Vagina (tissue), 2 donors: Measurements from ENCODE around the gene UBR3. TPM values are rescaled to one million over a fixed set of nuclear protein-coding genes. Genes with fewer than 3 reads are reported as not detected.
"Not testable (repeated sequence)": the region's sequence is repeated elsewhere in the genome, so short reads cannot be mapped to it uniquely, and the experiment has no call there.

ENCODE experiments used
- DNase-seq, 2 donors: peaks; one replicate each; pipeline ENCODE4 v3.0.0-alpha.2; 2017; ENCODE audit errors: extremely low spot score in 2 of 2
- H3K27ac ChIP-seq: fragments of 200-600 bp; sonication (generic); one replicate; pipeline ENCODE4 v1.5.1; 2019
- H3K27me3 ChIP-seq: fragments of 200-600 bp; sonication (generic); one replicate; pipeline ENCODE4 v1.5.1; 2019
- H3K36me3 ChIP-seq, 2 donors: fragments of 200-600 bp; sonication (generic); one replicate each; pipeline ENCODE4 v1.5.1; 2017 to 2019
- H3K4me1 ChIP-seq: fragments of 200-600 bp; sonication (generic); one replicate; pipeline ENCODE4 v1.5.1; 2019
- H3K4me3 ChIP-seq, 2 donors: fragments of 200-600 bp; sonication (generic); 1 replicate in 1 of 2; 2 replicates in 1 of 2; pipeline ENCODE4 v1.5.1; 2016 to 2019
- H3K9me3 ChIP-seq: fragments of 200-600 bp; sonication (generic); one replicate; pipeline ENCODE4 v1.5.1; 2019
- POLR2A ChIP-seq, 2 donors: fragments of 450-650 bp; IDR thresholded peaks; one replicate each; pipeline ENCODE4 v1.6.1; 2017; ENCODE audit warnings: antibody characterized with exemption in 2 of 2, mild to moderate bottlenecking in 2 of 2, moderate library complexity in 2 of 2
- POLR2AphosphoS5 ChIP-seq, 2 donors: sonication (generic); formaldehyde crosslinking; IDR thresholded peaks; one replicate each; pipeline ENCODE4 v1.9.0; 2017; ENCODE audit warnings: antibody characterized with exemption in 2 of 2, mild to moderate bottlenecking in 2 of 2, low read depth in 1 of 2; ENCODE audit not compliant: insufficient read depth in 1 of 2
- intact Hi-C: fragments of 100-400 bp; cut with DNase I; formaldehyde crosslinking; loops from one replicate; pipeline ENCODE4 v1.15.1; 2023
- total RNA-seq: library from RNA; depleted of rRNA; stranded (reverse); fragments of >200 nt; gene quantifications from one replicate; pipeline ENCODE4 v1.2.3, GENCODE V29; 2016
- TF ChIP-seq, protein P1 (sequence below), 3 experiments: fragments of 450-650 bp in 2 of 3; fragments of 200-600 bp in 1 of 3; sonication (generic) in 1 of 3; IDR thresholded peaks; one replicate each; pipeline ENCODE4 v1.5.1; 2017 to 2019; ENCODE audit warnings: antibody characterized with exemption in 3 of 3, mild to moderate bottlenecking in 2 of 3, moderate library complexity in 2 of 3

Gene UBR3
- total RNA-seq, 1 donor from 2014 or later: 59.2 TPM

DNA sequence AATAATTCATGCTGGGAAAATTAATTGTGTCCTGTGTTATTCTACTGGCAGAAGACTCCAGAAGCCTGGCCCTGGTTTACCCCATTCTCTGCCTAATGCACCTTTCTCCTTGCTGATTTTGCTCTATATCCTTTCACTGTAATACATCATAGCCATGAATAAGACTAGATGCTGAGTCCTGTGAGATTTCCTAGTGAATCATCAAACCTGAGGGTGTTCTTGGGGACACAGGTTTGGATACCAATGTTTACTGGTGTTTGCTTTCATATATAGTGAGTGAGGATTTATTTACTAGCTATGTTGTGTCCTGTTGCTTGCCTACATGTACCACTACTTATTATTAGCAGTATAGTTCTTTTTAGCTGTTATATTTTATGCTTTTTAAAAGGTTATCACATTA lies 9.0 kb upstream of the UBR3 start:
- Histone ChIP-seq H3K27me3 (no peaks in the 10 kb centered on the region), H3K36me3 (peaks cover 0 to 39% of the 10 kb centered on the region in 2 donors), H3K4me3 (no peak overlapping the region)

DNA sequence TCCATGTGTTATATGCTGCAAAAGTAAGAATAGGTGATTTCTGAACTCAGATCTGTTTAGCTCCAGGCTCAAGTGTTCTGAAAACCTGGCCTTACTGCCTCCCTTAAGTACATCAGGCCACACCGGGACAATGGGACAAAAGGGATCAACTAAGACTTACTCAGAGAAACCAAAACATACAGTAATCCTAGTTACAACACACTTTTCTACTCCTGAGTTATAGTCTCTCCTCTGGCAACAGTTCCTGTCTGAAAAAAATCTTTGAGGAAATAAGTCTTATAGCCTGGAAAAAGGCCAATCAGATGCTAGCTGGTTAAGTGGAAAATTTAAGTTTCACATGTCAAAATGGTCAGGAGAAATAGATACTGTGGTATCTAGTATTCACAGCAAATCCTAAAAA lies 8.1 kb upstream of the UBR3 start:
- intact Hi-C loops: no loop called here
- Histone ChIP-seq H3K27me3 (no peaks in the 10 kb centered on the region), H3K27ac (no peak overlapping the region), H3K4me1 (peaks cover 24% of the 10 kb centered on the region), H3K9me3 (no peaks in the 10 kb centered on the region), H3K36me3 (peaks cover 0 to 30% of the 10 kb centered on the region in 2 donors), H3K4me3 (no peak overlapping the region)
- TF ChIP-seq POLR2AphosphoS5 (IDR thresholded peaks at IDR 0.05; ENCODE audit: insufficient read depth in 1 of 2, low read depth in 1 of 2) (no peak), POLR2A (IDR thresholded peaks at IDR 0.05) (no peak)
- TF ChIP-seq, protein P1, sequence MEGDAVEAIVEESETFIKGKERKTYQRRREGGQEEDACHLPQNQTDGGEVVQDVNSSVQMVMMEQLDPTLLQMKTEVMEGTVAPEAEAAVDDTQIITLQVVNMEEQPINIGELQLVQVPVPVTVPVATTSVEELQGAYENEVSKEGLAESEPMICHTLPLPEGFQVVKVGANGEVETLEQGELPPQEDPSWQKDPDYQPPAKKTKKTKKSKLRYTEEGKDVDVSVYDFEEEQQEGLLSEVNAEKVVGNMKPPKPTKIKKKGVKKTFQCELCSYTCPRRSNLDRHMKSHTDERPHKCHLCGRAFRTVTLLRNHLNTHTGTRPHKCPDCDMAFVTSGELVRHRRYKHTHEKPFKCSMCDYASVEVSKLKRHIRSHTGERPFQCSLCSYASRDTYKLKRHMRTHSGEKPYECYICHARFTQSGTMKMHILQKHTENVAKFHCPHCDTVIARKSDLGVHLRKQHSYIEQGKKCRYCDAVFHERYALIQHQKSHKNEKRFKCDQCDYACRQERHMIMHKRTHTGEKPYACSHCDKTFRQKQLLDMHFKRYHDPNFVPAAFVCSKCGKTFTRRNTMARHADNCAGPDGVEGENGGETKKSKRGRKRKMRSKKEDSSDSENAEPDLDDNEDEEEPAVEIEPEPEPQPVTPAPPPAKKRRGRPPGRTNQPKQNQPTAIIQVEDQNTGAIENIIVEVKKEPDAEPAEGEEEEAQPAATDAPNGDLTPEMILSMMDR (IDR thresholded peaks at IDR 0.05): no peak
- no peak for DNase-seq

More for the DNA sequence above, 9.0 kb upstream of the UBR3 start:
- intact Hi-C loops: no loop called here
- no peak for DNase-seq
- Histone ChIP-seq H3K9me3 (no peaks in the 10 kb centered on the region), H3K4me1 (peaks cover 15% of the 10 kb centered on the region), H3K27ac (no peak overlapping the region)
- TF ChIP-seq POLR2AphosphoS5 (IDR thresholded peaks at IDR 0.05; ENCODE audit: insufficient read depth in 1 of 2, low read depth in 1 of 2) (no peak), POLR2A (IDR thresholded peaks at IDR 0.05) (no peak)
- TF ChIP-seq, protein P1 (IDR thresholded peaks at IDR 0.05): no peak

DNA sequence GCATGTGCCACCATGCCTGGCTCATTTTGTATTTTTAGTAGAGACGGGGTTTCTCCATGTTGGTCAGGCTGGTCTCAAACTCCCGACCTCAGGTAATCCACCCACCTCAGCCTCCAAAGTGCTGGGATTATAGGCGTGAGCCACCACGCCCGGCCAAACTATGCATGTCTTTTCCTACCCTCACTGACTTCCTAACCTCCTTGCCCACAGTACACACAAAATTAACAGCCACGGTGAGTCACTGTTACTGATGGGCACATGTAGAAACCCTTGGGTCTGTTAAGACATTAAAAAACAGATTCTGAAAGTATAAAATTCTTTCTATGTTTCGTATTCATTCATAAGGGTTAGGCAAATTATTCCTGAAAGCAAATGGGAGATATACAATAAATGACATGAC lies 7.2 kb upstream of the UBR3 start:
- H3K27me3 ChIP-seq, H3K9me3 ChIP-seq, DNase-seq, H3K27ac ChIP-seq, intact Hi-C loops, H3K4me3 ChIP-seq: not testable (repeated sequence)
- Histone ChIP-seq H3K36me3 (peaks cover 0 to 24% of the 10 kb centered on the region in 2 donors), H3K4me1 (peaks cover 27% of the 10 kb centered on the region)

DNA sequence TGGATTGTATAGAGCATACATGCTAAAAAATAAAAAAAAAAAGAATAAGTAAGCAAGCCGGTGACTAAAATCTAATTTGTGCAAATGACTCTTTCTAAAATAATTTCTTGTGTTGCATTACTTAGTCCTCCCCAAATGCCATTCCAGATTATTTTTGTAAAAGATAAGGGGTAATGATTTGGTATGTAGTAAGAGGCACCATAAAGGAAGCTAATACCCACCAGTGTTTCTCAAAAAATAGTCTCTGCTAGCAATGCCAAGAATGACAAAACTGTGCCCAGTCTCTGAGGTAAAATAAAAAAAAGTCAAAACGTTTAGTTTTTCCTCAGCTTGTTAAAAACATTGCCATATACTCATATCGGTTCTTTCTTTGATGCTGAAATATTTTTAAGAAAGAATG lies 5.2 kb upstream of the UBR3 start:
- H3K27ac ChIP-seq: no peak overlapping the region
- intact Hi-C loops: loop anchor here (1.0 kb wide), 1 partner anchor 21 kb away; no protein-coding TSS in a partner anchor
- H3K9me3 ChIP-seq: no peaks in the 10 kb centered on the region
- H3K27me3 ChIP-seq: no peaks in the 10 kb centered on the region
- DNase-seq: no peak
- H3K36me3 ChIP-seq: peaks cover 0 to 16% of the 10 kb centered on the region in 2 donors
- H3K4me3 ChIP-seq: no peak overlapping the region
- TF ChIP-seq, protein P1 (IDR thresholded peaks at IDR 0.05): no peak
- TF ChIP-seq POLR2AphosphoS5 (IDR thresholded peaks at IDR 0.05; ENCODE audit: insufficient read depth in 1 of 2, low read depth in 1 of 2): no peak
- no peak for TF ChIP-seq POLR2A (IDR thresholded peaks at IDR 0.05)
- H3K4me1 ChIP-seq: peaks cover 38% of the 10 kb centered on the region

DNA sequence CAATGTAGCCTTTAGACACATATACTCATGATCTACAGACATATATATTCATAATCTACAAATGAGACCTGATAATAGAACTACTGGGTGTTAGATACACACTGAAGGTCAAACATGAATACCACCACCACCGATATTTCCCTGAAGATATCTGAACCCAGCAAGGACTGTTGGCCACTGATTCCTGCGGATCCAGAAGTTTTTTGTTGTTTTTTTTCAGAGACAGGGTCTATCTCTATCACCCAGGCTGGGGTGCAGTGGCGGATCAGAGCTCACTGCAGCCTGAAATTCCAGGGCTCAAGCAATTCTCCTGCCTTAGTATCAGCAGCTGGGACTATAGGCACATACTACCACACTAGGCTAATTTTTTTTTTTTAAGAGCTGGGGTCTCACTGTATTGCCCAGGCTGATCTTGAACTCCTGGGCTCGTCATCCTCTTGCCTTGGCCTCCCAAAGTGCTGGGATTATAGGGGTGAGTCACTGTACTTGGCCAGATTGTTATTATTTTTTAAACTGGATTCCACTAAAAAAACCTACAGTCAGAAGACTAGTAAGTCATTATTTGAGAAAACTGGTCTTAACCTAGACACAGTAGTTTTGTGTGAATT lies 4.4 kb upstream of the UBR3 start:
- intact Hi-C loops: loop anchor here (1.0 kb wide), 1 partner anchor 22 kb away; no protein-coding TSS in a partner anchor
- Histone ChIP-seq H3K27ac (no peak overlapping the region), H3K4me1 (peaks cover 39% of the 10 kb centered on the region), H3K36me3 (peaks cover 0 to 7% of the 10 kb centered on the region in 2 donors), H3K27me3 (no peaks in the 10 kb centered on the region), H3K9me3 (no peaks in the 10 kb centered on the region), H3K4me3 (no peak overlapping the region)
- TF ChIP-seq, protein P1 (IDR thresholded peaks at IDR 0.05): no peak
- no peak for TF ChIP-seq POLR2A (IDR thresholded peaks at IDR 0.05)
- no peak for DNase-seq
